SK-N-SH (cell line): ENCODE data around the gene HECTD4. TPM values are rescaled to one million over a fixed set of nuclear protein-coding genes. Genes with fewer than 3 reads are reported as not detected.

Experiments used
- CTCF ChIA-PET: fragments of 300-600, 350-600 bp; formaldehyde crosslinking; extraction: SDS; loops from one replicate; lab custom pipeline; 2021; lab: Yijun Ruan, JAX
- POLR2A ChIA-PET: fragments of 350-600 bp; sonication (Branson Sonifier 250); formaldehyde crosslinking; extraction: SDS; loops from one replicate; lab custom pipeline; 2020; ENCODE audit warnings: antibody characterized with exemption, inconsistent platforms; lab: Yijun Ruan, JAX
- DNase-seq: peaks from one replicate; pipeline ENCODE4 v3.0.0; 2012
- H2AFZ ChIP-seq: fragments of 200-600 bp; sonication (generic); 2 replicates; pipeline ENCODE4 v1.8.1; 2016; ENCODE audit warnings: antibody characterized with exemption, mild to moderate bottlenecking, low read depth
- H3F3A ChIP-seq: fragments of 200-600 bp; sonication (generic); replicated peaks from 2 replicates; pipeline ENCODE3; 2016; ENCODE audit warnings: antibody characterized with exemption, mild to moderate bottlenecking; ENCODE audit not compliant: insufficient read depth
- H3K27ac ChIP-seq, 2 experiments: fragments of 200-500 bp in 1 of 2; fragments of 200-600 bp in 1 of 2; sonication (Bioruptor generic) in 1 of 2; sonication (generic), shearing (Covaris generic) in 1 of 2; 2 replicates each; pipeline versions ENCODE4 v1.5.1 to v1.6.1; 2014 to 2016; ENCODE audit warnings: low read depth in 2 of 2, inconsistent platforms in 1 of 2, low read length in 1 of 2, mild to moderate bottlenecking in 1 of 2, mixed read lengths in 1 of 2
- H3K27me3 ChIP-seq: fragments of 200-600 bp; sonication (generic), shearing (Covaris generic); 2 replicates; pipeline ENCODE4 v1.6.1; 2016; ENCODE audit warnings: mixed run types; ENCODE audit not compliant: insufficient read depth
- H3K36me3 ChIP-seq, 2 experiments: fragments of 200-500 bp in 1 of 2; fragments of 200-600 bp in 1 of 2; sonication (Bioruptor generic) in 1 of 2; sonication (generic) in 1 of 2; replicated peaks in 1 of 2; 2 replicates each; pipeline versions ENCODE3 to v1.5.1; 2014 to 2016; ENCODE audit warnings: low read length in 1 of 2, mild to moderate bottlenecking in 1 of 2; ENCODE audit not compliant: insufficient read depth in 2 of 2, control insufficient read depth in 1 of 2
- H3K4me1 ChIP-seq, 2 experiments: fragments of 200-500 bp in 1 of 2; fragments of 200-600 bp in 1 of 2; sonication (Bioruptor generic) in 1 of 2; sonication (generic), shearing (Covaris generic) in 1 of 2; 2 replicates each; pipeline versions ENCODE4 v1.5.1 to v1.6.1; 2014 to 2016; ENCODE audit warnings: low read depth in 1 of 2, low read length in 1 of 2, mixed run types in 1 of 2; ENCODE audit not compliant: insufficient read depth in 2 of 2, control insufficient read depth in 1 of 2
- H3K4me2 ChIP-seq: fragments of 200-600 bp; sonication (generic), shearing (Covaris generic); 2 replicates; pipeline ENCODE4 v1.6.1; 2017; ENCODE audit warnings: mixed run types
- H3K4me3 ChIP-seq, 2 experiments: fragments of 200-500 bp in 1 of 2; fragments of 200-600 bp in 1 of 2; sonication (Bioruptor generic) in 1 of 2; sonication (generic), shearing (Covaris generic) in 1 of 2; 2 replicates each; pipeline versions ENCODE4 v1.5.1 to v1.8.1; 2014 to 2016; ENCODE audit warnings: low read depth in 2 of 2, inconsistent platforms in 1 of 2, low read length in 1 of 2, mild to moderate bottlenecking in 1 of 2, mixed read lengths in 1 of 2, moderate library complexity in 1 of 2
- H3K79me2 ChIP-seq: fragments of 200-600 bp; sonication (generic); 2 replicates; pipeline ENCODE4 v1.8.1; 2017; ENCODE audit warnings: mild to moderate bottlenecking; ENCODE audit not compliant: insufficient read depth
- H3K9ac ChIP-seq: fragments of 200-600 bp; sonication (generic); 2 replicates; pipeline ENCODE4 v1.6.1; 2017; ENCODE audit warnings: mixed run types
- H3K9me2 ChIP-seq: fragments of 200-600 bp; sonication (generic); 2 replicates; pipeline ENCODE4 v1.6.1; 2017; ENCODE audit warnings: mixed run types
- H3K9me3 ChIP-seq: fragments of 200-600 bp; sonication (generic); 2 replicates; pipeline ENCODE4 v1.6.1; 2017; ENCODE audit warnings: mixed run types, mild to moderate bottlenecking, moderate library complexity
- H4K20me1 ChIP-seq: fragments of 200-600 bp; sonication (generic); 2 replicates; pipeline ENCODE4 v1.6.1; 2017; ENCODE audit warnings: mild to moderate bottlenecking, mixed run types; ENCODE audit not compliant: insufficient read depth
- CHD2 ChIP-seq: fragments of 150-350 bp; IDR thresholded peaks from 2 replicates; pipeline ENCODE4 v1.6.1; 2018; ENCODE audit warnings: low read length; ENCODE audit not compliant: partially characterized antibody
- EZH2phosphoT487 ChIP-seq: fragments of 200-600 bp; sonication (generic); IDR thresholded peaks from 2 replicates; pipeline ENCODE4 v1.6.1; 2017; ENCODE audit warnings: low read depth, mixed run types, mild to moderate bottlenecking, antibody characterized with exemption, moderate library complexity, borderline replicate concordance
- FOSL2 ChIP-seq: IDR thresholded peaks from 2 replicates; pipeline ENCODE4 v1.4.0; 2012; ENCODE audit warnings: low read depth, mild to moderate bottlenecking, moderate library complexity, borderline replicate concordance
- FOXJ3 ChIP-seq: sonication (generic); formaldehyde crosslinking; IDR thresholded peaks from 2 replicates; pipeline ENCODE4 v1.5.1; 2020; ENCODE audit warnings: mild to moderate bottlenecking, missing genetic modification reagents
- MEF2A ChIP-seq: IDR thresholded peaks from 2 replicates; pipeline ENCODE4 v1.4.0; 2012; ENCODE audit warnings: low read depth, borderline replicate concordance
- NFIC ChIP-seq: IDR thresholded peaks from 2 replicates; pipeline ENCODE4 v1.4.0; 2012; ENCODE audit warnings: borderline replicate concordance
- NRF1 ChIP-seq: IDR thresholded peaks from 2 replicates; pipeline ENCODE4 v1.6.1; 2012; ENCODE audit warnings: low read depth, mild to moderate bottlenecking, low read length
- RAD21 ChIP-seq: IDR thresholded peaks from 2 replicates; pipeline ENCODE4 v1.6.1; 2012; ENCODE audit warnings: mild to moderate bottlenecking, low read length
- RCOR1 ChIP-seq: fragments of 150-350 bp; IDR thresholded peaks from 2 replicates; pipeline ENCODE4 v1.6.1; 2017; ENCODE audit warnings: antibody characterized with exemption, low read length
- REST ChIP-seq: IDR thresholded peaks from 2 replicates; pipeline ENCODE4 v1.6.1; 2012; ENCODE audit warnings: mild to moderate bottlenecking, low read depth, low read length, moderate library complexity
- RXRA ChIP-seq: IDR thresholded peaks from 2 replicates; pipeline ENCODE4 v1.4.0; 2012; ENCODE audit warnings: low read depth, mild to moderate bottlenecking, borderline replicate concordance
- SIN3A ChIP-seq: IDR thresholded peaks from 2 replicates; pipeline ENCODE4 v1.6.1; 2012; ENCODE audit warnings: low read depth, mild to moderate bottlenecking, low read length, moderate library complexity, borderline replicate concordance
- SMC3 ChIP-seq: IDR thresholded peaks from 2 replicates; pipeline ENCODE4 v1.6.1; 2012; ENCODE audit warnings: low read depth, low read length, improper control_type of control experiment
- TCF12 ChIP-seq: IDR thresholded peaks from 2 replicates; pipeline ENCODE4 v1.4.0; 2012
- USF1 ChIP-seq: IDR thresholded peaks from 2 replicates; pipeline ENCODE4 v1.4.0; 2012; ENCODE audit warnings: low read depth, borderline replicate concordance
- USF2 ChIP-seq: fragments of 150-350 bp; IDR thresholded peaks from 2 replicates; pipeline ENCODE4 v1.6.1; 2017; ENCODE audit warnings: antibody characterized with exemption, low read length, low read depth, borderline replicate concordance
- WGBS: methylation state at CpG from one replicate; pipeline ENCODE4 v1.1.6; 2017; ENCODE audit warnings: low lambda C conversion rate; 5-methylcytosine and 5-hydroxymethylcytosine counted together
- polyA plus RNA-seq, 3 experiments: library from polyadenylated mRNA; depleted of rRNA; stranded (reverse); fragments of >200 nt; gene quantifications; 2 replicates each; pipeline ENCODE4 v1.2.3, GENCODE V29; 2012
- TF ChIP-seq, protein P1 (sequence below): IDR thresholded peaks from 2 replicates; pipeline ENCODE4 v1.4.0; 2012; ENCODE audit warnings: low read depth, borderline replicate concordance

The HECTD4 gene
- polyA plus RNA-seq, 1 of the 3 experiments (the other 2 are of a cell fraction), result 14.6 TPM

DNA sequence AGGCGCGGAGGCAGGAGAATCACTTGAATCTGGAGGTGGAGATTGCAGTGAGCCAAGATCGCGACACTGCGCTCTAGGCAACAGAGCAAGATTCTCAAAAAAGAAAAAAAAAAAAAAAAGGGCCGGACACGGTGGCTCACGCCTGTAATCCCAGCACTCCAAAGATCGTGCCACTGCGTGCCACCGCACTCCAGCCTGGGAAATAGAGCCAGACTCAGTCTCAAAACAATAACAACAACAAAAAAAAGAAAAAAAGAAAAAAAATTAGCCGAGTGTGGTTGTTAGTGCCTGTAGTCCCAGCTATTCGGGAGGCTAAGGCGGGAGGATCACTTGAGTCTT, 27.6 kb upstream of the HECTD4 start:
- H3K9me3 ChIP-seq, result no peaks in the 10 kb centered on the region
- H3K9me2 ChIP-seq, result no peaks in the 10 kb centered on the region
- no peak overlapping the region; a peak in 1 of 4 replicates for H3K4me3 ChIP-seq
- H3F3A ChIP-seq, result peaks cover 51% of the 10 kb centered on the region
- peaks cover 33% of the 10 kb centered on the region in 2 experiments for H3K36me3 ChIP-seq
- H3K4me1 ChIP-seq, result peaks cover 10 to 13% of the 10 kb centered on the region in 2 experiments; a peak in 3 of 4 replicates
- no peak overlapping the region for H3K27ac ChIP-seq
- no peak for DNase-seq
- TF ChIP-seq RAD21 (no peak), CHD2 (no peak), EZH2phosphoT487 (no peak), SIN3A (no peak), NRF1 (no peak), REST (no peak), FOXJ3 (CRISPR knock-in tag) (no peak), USF2 (no peak), TCF12 (no peak)
- TF ChIP-seq, all 33 proteins: peak for 0
- H3K4me2 ChIP-seq, result no peak overlapping the region
- WGBS, result 93% methylated on average over 14 of the region's 14 CpGs
- no peaks in the 10 kb centered on the region for H3K27me3 ChIP-seq
- H2AFZ ChIP-seq, result peak overlapping the region; percentile 73
- CTCF ChIA-PET, result interaction anchor here (1.6 kb wide), 1 partner anchor 10 kb away, joined by 3 read pairs; no protein-coding TSS in a partner anchor
- no peak overlapping the region for H3K9ac ChIP-seq
- H4K20me1 ChIP-seq, result peaks cover 32% of the 10 kb centered on the region
- peaks cover 32% of the 10 kb centered on the region for H3K79me2 ChIP-seq
- POLR2A ChIA-PET, result no interaction called here

DNA sequence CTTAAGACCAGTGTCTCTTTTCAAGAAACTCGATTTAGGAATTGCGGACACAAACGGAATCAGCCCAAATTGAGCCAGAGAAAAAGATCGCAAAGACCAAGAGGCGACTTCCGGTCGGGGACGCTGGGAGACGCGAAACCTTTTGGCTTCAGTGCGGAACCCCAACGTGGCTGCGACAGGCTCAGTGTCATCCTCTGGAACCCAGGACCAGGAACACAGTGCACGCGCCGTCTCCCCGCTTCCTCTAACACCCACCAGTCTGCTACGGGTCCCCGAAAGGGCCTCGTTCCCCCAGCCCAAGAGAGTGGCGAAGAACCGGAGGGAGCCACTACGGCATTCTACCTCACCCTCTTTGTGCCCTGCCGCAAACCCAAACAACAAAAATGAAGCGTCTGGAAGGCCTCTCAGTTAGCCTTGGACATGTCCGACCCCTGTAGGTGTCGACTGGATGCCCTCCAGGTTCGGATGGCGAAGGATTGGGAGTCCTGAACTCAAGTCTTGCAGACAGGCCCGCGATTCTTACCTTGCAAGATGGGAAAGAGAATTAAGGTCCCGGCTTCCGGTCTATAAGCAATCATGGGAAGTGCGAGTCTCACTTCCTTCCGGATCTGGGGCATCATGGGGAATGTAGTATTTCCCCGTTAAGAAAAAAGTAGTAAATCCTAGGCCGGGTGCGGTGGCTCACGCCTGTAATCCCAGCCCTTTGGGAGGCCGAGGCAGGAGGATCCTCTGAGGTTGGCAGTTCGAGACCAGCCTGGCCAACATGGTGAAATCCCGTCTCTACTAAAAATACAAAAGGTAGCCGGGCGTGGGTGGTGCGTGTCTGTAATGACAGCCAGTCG, 27.1 kb upstream of the HECTD4 start, which contains the start of gene RPL6:
RPL6 (minus strand) TSS at position 542 of the 842 bp plus-strand sequence. CDS start 949 bp downstream, outside the sequence.
- CTCF ChIA-PET, result no interaction called here
- Histone ChIP-seq H3K9me3 (no peaks in the 10 kb centered on the region), H3K4me1 (peaks cover 10 to 13% of the 10 kb centered on the region in 2 experiments; a peak in 3 of 4 replicates), H3K36me3 (peaks cover 38 to 39% of the 10 kb centered on the region in 2 experiments), H3K27me3 (no peaks in the 10 kb centered on the region), H3K4me3 (peak within 1 kb of the TSS; percentile 76 to 81), H3K27ac (peak within 1 kb of the TSS; percentile 86 to 98), H2AFZ (peak within 1 kb of the TSS; percentile 73), H3F3A (peaks cover 57% of the 10 kb centered on the region), H4K20me1 (peaks cover 38% of the 10 kb centered on the region), H3K9me2 (no peaks in the 10 kb centered on the region), H3K79me2 (peaks cover 32% of the 10 kb centered on the region), H3K4me2 (peak within 1 kb of the TSS; percentile 74), H3K9ac (peak within 1 kb of the TSS; percentile 92)
- WGBS, result 11% methylated on average over 44 of the region's 46 CpGs
- DNase-seq, result peak; percentile 85
- POLR2A ChIA-PET, result no interaction called here
- TF ChIP-seq RCOR1, result peak; percentile 59; the same call in 1 of the 2 replicates
- no peak; the same call in 1 of the 2 replicates for TF ChIP-seq NFIC
- no peak; the same call in 1 of the 2 replicates for TF ChIP-seq FOSL2
- no peak for TF ChIP-seq USF1
- TF ChIP-seq, protein P1, sequence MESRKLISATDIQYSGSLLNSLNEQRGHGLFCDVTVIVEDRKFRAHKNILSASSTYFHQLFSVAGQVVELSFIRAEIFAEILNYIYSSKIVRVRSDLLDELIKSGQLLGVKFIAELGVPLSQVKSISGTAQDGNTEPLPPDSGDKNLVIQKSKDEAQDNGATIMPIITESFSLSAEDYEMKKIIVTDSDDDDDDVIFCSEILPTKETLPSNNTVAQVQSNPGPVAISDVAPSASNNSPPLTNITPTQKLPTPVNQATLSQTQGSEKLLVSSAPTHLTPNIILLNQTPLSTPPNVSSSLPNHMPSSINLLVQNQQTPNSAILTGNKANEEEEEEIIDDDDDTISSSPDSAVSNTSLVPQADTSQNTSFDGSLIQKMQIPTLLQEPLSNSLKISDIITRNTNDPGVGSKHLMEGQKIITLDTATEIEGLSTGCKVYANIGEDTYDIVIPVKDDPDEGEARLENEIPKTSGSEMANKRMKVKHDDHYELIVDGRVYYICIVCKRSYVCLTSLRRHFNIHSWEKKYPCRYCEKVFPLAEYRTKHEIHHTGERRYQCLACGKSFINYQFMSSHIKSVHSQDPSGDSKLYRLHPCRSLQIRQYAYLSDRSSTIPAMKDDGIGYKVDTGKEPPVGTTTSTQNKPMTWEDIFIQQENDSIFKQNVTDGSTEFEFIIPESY, result no peak
- no peak for TF ChIP-seq SMC3
- TF ChIP-seq USF2, result no peak
- TF ChIP-seq MEF2A, result no peak
- no peak for TF ChIP-seq RXRA
